KOPT-K1 (cell line): ENCODE data around the gene SIRT4.
"Not testable (repeated sequence)": the region's sequence is repeated elsewhere in the genome, so short reads cannot be mapped to it uniquely, and the experiment has no call there.

Source experiments
- H3K27ac ChIP-seq: fragments of 200-600 bp; sonication (generic); 2 replicates; pipeline ENCODE4 v1.5.1; 2016; ENCODE audit warnings: antibody characterized with exemption, mild to moderate bottlenecking, low read depth, low read length; ENCODE audit not compliant: poor library complexity, severe bottlenecking
- H3K36me3 ChIP-seq: fragments of 200-600 bp; sonication (generic); 2 replicates; pipeline ENCODE4 v1.5.1; 2017; ENCODE audit warnings: antibody characterized with exemption, mild to moderate bottlenecking, low read length, moderate library complexity; ENCODE audit not compliant: insufficient read depth
- H3K9me3 ChIP-seq: fragments of 200-600 bp; sonication (generic); 2 replicates; pipeline ENCODE4 v1.5.1; 2017; ENCODE audit warnings: antibody characterized with exemption, low read length, mild to moderate bottlenecking; ENCODE audit not compliant: insufficient read depth, poor library complexity, severe bottlenecking

SIRT4 gene

GRCh38 chr12:120301962-120302815 lies at the start of gene SIRT4:
Gene SIRT4, plus strand, starts transcription at chr12:120302321. Its CDS starts 1,241 bp downstream, at chr12:120303562.
- no peaks in the 10 kb centered on the region for H3K36me3 ChIP-seq
- H3K27ac ChIP-seq = peak within 1 kb of the TSS; percentile 34
- no peaks in the 10 kb centered on the region for H3K9me3 ChIP-seq

- not testable (repeated sequence) for H3K9me3 ChIP-seq, H3K27ac ChIP-seq, H3K36me3 ChIP-seq
Observed at GRCh38 chr12:120253313-120253712, 48.8 kb upstream of the SIRT4 start.

GRCh38 chr12:120254809-120255208 lies 47.3 kb upstream of the SIRT4 start:
- H3K36me3 ChIP-seq = no peaks in the 10 kb centered on the region
- no peaks in the 10 kb centered on the region for H3K9me3 ChIP-seq
- no peak overlapping the region for H3K27ac ChIP-seq

GRCh38 chr12:120257041-120257821 lies 44.9 kb upstream of the SIRT4 start:
- Histone ChIP-seq H3K9me3 (no peaks in the 10 kb centered on the region), H3K27ac (no peak overlapping the region), H3K36me3 (no peaks in the 10 kb centered on the region)

- no peak overlapping the region for H3K27ac ChIP-seq
- H3K36me3 ChIP-seq = no peaks in the 10 kb centered on the region
- no peaks in the 10 kb centered on the region for H3K9me3 ChIP-seq
Observed at GRCh38 chr12:120258323-120258896, 43.7 kb upstream of the SIRT4 start.

GRCh38 chr12:120259418-120260202 lies 42.5 kb upstream of the SIRT4 start:
- Histone ChIP-seq H3K9me3 (no peaks in the 10 kb centered on the region), H3K36me3 (no peaks in the 10 kb centered on the region), H3K27ac (no peak overlapping the region)

- Histone ChIP-seq H3K9me3 (no peaks in the 10 kb centered on the region), H3K27ac (no peak overlapping the region), H3K36me3 (no peaks in the 10 kb centered on the region)
Observed at GRCh38 chr12:120260607-120261006, 41.5 kb upstream of the SIRT4 start.

- no peaks in the 10 kb centered on the region for H3K9me3 ChIP-seq
- no peaks in the 10 kb centered on the region for H3K36me3 ChIP-seq
- H3K27ac ChIP-seq = no peak overlapping the region
Observed at GRCh38 chr12:120261951-120262851, 39.9 kb upstream of the SIRT4 start.

- Histone ChIP-seq H3K27ac (no peak overlapping the region), H3K36me3 (no peaks in the 10 kb centered on the region), H3K9me3 (no peaks in the 10 kb centered on the region)
Observed at GRCh38 chr12:120262852-120263747, 39.0 kb upstream of the SIRT4 start.

- no peak overlapping the region for H3K27ac ChIP-seq
- H3K36me3 ChIP-seq = no peaks in the 10 kb centered on the region
- H3K9me3 ChIP-seq = no peaks in the 10 kb centered on the region
Observed at GRCh38 chr12:120263748-120264085, 38.4 kb upstream of the SIRT4 start.

GRCh38 chr12:120264086-120264903 lies 37.8 kb upstream of the SIRT4 start:
- H3K27ac ChIP-seq = no peak overlapping the region
- no peaks in the 10 kb centered on the region for H3K9me3 ChIP-seq
- no peaks in the 10 kb centered on the region for H3K36me3 ChIP-seq

GRCh38 chr12:120264904-120265472 lies 37.1 kb upstream of the SIRT4 start:
- Histone ChIP-seq H3K36me3 (no peaks in the 10 kb centered on the region), H3K27ac (no peak overlapping the region), H3K9me3 (no peaks in the 10 kb centered on the region)
